Heart left ventricle (tissue), 13 donors: ENCODE data around the gene NEDD8.

Experiments used
- CTCF ChIP-seq, 12 donors: fragments of 200-600 bp; sonication (generic) in 4 of 12; IDR thresholded peaks; one replicate each; pipeline versions ENCODE4 v1.5.0 to v1.8.0; 2018 to 2022; ENCODE audit warnings: antibody characterized with exemption in 12 of 12, mild to moderate bottlenecking in 5 of 12
- POLR2A ChIP-seq, 2 donors: fragments of 450-650 bp; IDR thresholded peaks; one replicate each; pipeline ENCODE4 v1.6.1; 2017; ENCODE audit warnings: antibody characterized with exemption in 2 of 2, mild to moderate bottlenecking in 2 of 2, moderate library complexity in 2 of 2
- donor health status: ischemic (EF 13 %, LVEDD 7.1; RV severe dilation, severe dysfunction).
- donor health status: DM: no; HTN: yes; CAD: no.
- donor health status: DM: no; HTN: no; CAD: no.
- donor health status: ischemic (EF 25% LVEDD 6.9; RV normal size, moderate dysfunction).
- donor health status: ischemic (EF 25% LVEDD 5.7; RV mildly dilated, moderate dysfunction).
- donor health status: ischemic (EF 35%, LVEDD 5.7; RV mildly dilated, moderate dysfunction).
- donor health status: nonischemic (EF 11% LVEDD 7.7; RV severe dilation, severe dysfunction).
- donor health status: DM: yes; HTN: yes; CAD: no.
- donor health status: PGD.
- donor health status: ischemic (EF 29% LVEDD 5.4; RV normal size, mild dysfunction).
- donor health status: nonischemic (EF 23%, LVEDD 6.1; RV moderate dilation, normal function).

DNA sequence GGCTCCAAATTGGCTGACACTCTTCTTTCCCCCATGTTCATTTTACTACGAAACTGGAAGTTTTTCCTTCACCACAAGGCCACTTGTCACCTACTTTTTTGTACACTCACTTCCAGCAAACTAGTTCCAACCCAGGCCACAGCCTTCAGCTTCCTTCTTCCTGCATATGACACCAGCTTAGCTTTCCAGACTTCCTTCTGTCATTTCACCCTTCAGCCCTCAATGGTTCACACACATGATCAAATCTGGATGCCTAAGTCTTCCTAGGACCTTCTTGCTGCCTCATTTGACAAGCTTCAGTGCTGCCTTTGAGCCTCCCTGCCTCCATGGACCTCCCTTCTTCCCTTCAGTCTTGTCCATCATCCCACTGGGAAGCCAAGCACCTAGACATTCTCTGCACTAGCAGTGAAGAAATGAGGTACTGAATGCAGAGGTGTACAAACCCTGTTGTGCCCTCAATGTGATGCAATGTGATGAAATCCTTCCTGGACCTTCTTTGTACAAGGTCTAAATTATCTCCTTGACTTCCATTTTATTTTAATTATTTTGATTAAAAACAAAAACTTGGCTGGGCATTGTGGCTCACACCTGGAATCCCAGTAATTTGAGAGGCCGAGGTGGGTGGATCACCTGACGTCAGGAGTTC, 64.6 kb downstream of the NEDD8 start:
- TF ChIP-seq CTCF (IDR thresholded peaks at IDR 0.05) (no peak), POLR2A (IDR thresholded peaks at IDR 0.05) (no peak)
